Stimulated activated CD4-positive, alpha-beta T cell treated with anti-CD3 and anti-CD28 coated beads, Interleukin-2, amount 100 ng/mL, for 48 hours (primary cell): ENCODE results near the gene EFCAB9.
"Not testable (repeated sequence)": the region's sequence is repeated elsewhere in the genome, so short reads cannot be mapped to it uniquely, and the experiment has no call there.

Experiments
- DNase-seq, 2 donors: peaks; one replicate each; pipeline ENCODE4 v3.0.0-alpha.2; 2020

Gene EFCAB9

GRCh38 chr5:172188893-172189692 is 4.9 kb upstream of the EFCAB9 start:
- DNase-seq, result no peak

GRCh38 chr5:172189693-172190296 is 4.2 kb upstream of the EFCAB9 start:
- DNase-seq, result no peak

GRCh38 chr5:172194985-172195774 is 1.2 kb downstream of the EFCAB9 start:
- DNase-seq, result no peak

- not testable (repeated sequence) for DNase-seq
These were observed 3.8 kb downstream of the EFCAB9 start for GRCh38 chr5:172197775-172198174.

GRCh38 chr5:172199446-172199845 is 5.5 kb downstream of the EFCAB9 start:
- no peak for DNase-seq

GRCh38 chr5:172200476-172200875 is 6.5 kb downstream of the EFCAB9 start:
- no peak for DNase-seq

GRCh38 chr5:172205984-172206383 is 12.0 kb downstream of the EFCAB9 start:
- not testable (repeated sequence) for DNase-seq

GRCh38 chr5:172207511-172207910 is 13.5 kb downstream of the EFCAB9 start:
- no peak for DNase-seq

GRCh38 chr5:172209714-172210113 is 15.7 kb downstream of the EFCAB9 start:
- no peak for DNase-seq

- DNase-seq, result no peak
These were observed 17.7 kb downstream of the EFCAB9 start for GRCh38 chr5:172211676-172212075.

- no peak for DNase-seq
These were observed 19.2 kb downstream of the EFCAB9 start for GRCh38 chr5:172213126-172213525.

GRCh38 chr5:172216345-172216744 is 22.4 kb downstream of the EFCAB9 start:
- no peak for DNase-seq

GRCh38 chr5:172219296-172219695 is 25.3 kb downstream of the EFCAB9 start:
- DNase-seq, result no peak

GRCh38 chr5:172223901-172224873 is 30.2 kb downstream of the EFCAB9 start:
- peak; percentile 34 to 44 for DNase-seq

GRCh38 chr5:172224996-172225395 is 31.0 kb downstream of the EFCAB9 start:
- no peak for DNase-seq

- no peak for DNase-seq
These were observed 35.9 kb downstream of the EFCAB9 start for GRCh38 chr5:172229904-172230303.

GRCh38 chr5:172234031-172234430 is 40.1 kb downstream of the EFCAB9 start:
- DNase-seq, result no peak

- DNase-seq, result no peak
These were observed 41.3 kb downstream of the EFCAB9 start for GRCh38 chr5:172235132-172235780.

GRCh38 chr5:172235827-172236736 is 42.1 kb downstream of the EFCAB9 start:
- DNase-seq, result no peak

- DNase-seq, result no peak
These were observed 44.4 kb downstream of the EFCAB9 start for GRCh38 chr5:172238334-172238733.

GRCh38 chr5:172243302-172243701 is 49.3 kb downstream of the EFCAB9 start:
- peak in 1 of 2 donors; percentile 2 for DNase-seq
